Dendritic cell treated with granulocyte-macrophage colony-stimulating factor and Interleukin-4, amounts not matched to agents 40 ng/mL and 50 ng/mL, for 4 days (primary cell): ENCODE measurements around the gene GNB2.

Experiments
- H3K27ac Mint-ChIP-seq: one replicate; pipeline ENCODE4 v1.8.0; 2022; ENCODE audit warnings: mild to moderate bottlenecking, mixed read lengths
- H3K27me3 Mint-ChIP-seq: one replicate; pipeline ENCODE4 v1.8.0; 2022; ENCODE audit warnings: mild to moderate bottlenecking, mixed read lengths
- H3K36me3 Mint-ChIP-seq: one replicate; pipeline ENCODE4 v1.8.0; 2022; ENCODE audit warnings: low read depth, mixed read lengths
- H3K4me1 Mint-ChIP-seq: one replicate; pipeline ENCODE4 v1.8.0; 2022; ENCODE audit warnings: low read depth, mixed read lengths
- H3K4me3 Mint-ChIP-seq: one replicate; pipeline ENCODE4 v1.8.0; 2022; ENCODE audit warnings: mild to moderate bottlenecking, moderate library complexity, mixed read lengths
- H3K9me3 Mint-ChIP-seq: one replicate; pipeline ENCODE4 v1.8.0; 2022; ENCODE audit warnings: mixed read lengths
- intact Hi-C: fragments of 100-400 bp; cut with micrococcal nuclease; formaldehyde crosslinking; loops from one replicate; pipeline ENCODE4 v1.15.0; 2022

GNB2 gene

GRCh38 chr7:100673302-100673941 lies at the start of gene GNB2:
TSS of gene GNB2 (plus strand) at chr7:100673740. CDS start at chr7:100676266, 2,526 bp downstream.
- peak within 1 kb of the TSS; percentile 91 for H3K4me3 Mint-ChIP-seq
- intact Hi-C loops, result loop anchor here (1.0 to 10.0 kb wide), 3 partner anchors 40 to 246 kb away; partner anchors contain the start of genes FBXO24, LRCH4, MEPCE and ZCWPW1
- peaks cover 44% of the 10 kb centered on the region for H3K36me3 Mint-ChIP-seq
- H3K4me1 Mint-ChIP-seq, result peaks cover 24% of the 10 kb centered on the region
- H3K27ac Mint-ChIP-seq, result peak within 1 kb of the TSS; percentile 96
- no peaks in the 10 kb centered on the region for H3K9me3 Mint-ChIP-seq
- H3K27me3 Mint-ChIP-seq, result peaks cover 8% of the 10 kb centered on the region

GRCh38 chr7:100623951-100624824 lies 49.4 kb upstream of the GNB2 start:
- peaks cover 33% of the 10 kb centered on the region for H3K4me1 Mint-ChIP-seq
- no peaks in the 10 kb centered on the region for H3K9me3 Mint-ChIP-seq
- H3K27ac Mint-ChIP-seq, result peak overlapping the region; percentile 34
- intact Hi-C loops, result no loop called here
- H3K36me3 Mint-ChIP-seq, result no peaks in the 10 kb centered on the region
- H3K4me3 Mint-ChIP-seq, result peak overlapping the region; percentile 7
- H3K27me3 Mint-ChIP-seq, result peaks cover 26% of the 10 kb centered on the region

GRCh38 chr7:100626055-100626454 lies 47.5 kb upstream of the GNB2 start:
- Mint-ChIP-seq H3K27me3 (peaks cover 30% of the 10 kb centered on the region), H3K4me3 (no peak overlapping the region), H3K4me1 (peaks cover 33% of the 10 kb centered on the region), H3K27ac (no peak overlapping the region), H3K9me3 (no peaks in the 10 kb centered on the region), H3K36me3 (no peaks in the 10 kb centered on the region)
- intact Hi-C loops, result loop anchor here (2.0 kb wide), 1 partner anchor 13 kb away; the partner anchor contains the start of gene MOSPD3

GRCh38 chr7:100626530-100627237 lies 46.9 kb upstream of the GNB2 start:
- Mint-ChIP-seq H3K4me1 (peaks cover 33% of the 10 kb centered on the region), H3K27ac (no peak overlapping the region), H3K27me3 (peaks cover 31% of the 10 kb centered on the region), H3K36me3 (no peaks in the 10 kb centered on the region), H3K9me3 (no peaks in the 10 kb centered on the region), H3K4me3 (peak overlapping the region; percentile 63)
- intact Hi-C loops, result loop anchor here (2.0 kb wide), 1 partner anchor 14 kb away; the partner anchor contains the start of gene MOSPD3

- Mint-ChIP-seq H3K4me1 (peaks cover 33% of the 10 kb centered on the region), H3K4me3 (peak overlapping the region; percentile 50), H3K36me3 (no peaks in the 10 kb centered on the region), H3K27ac (no peak overlapping the region), H3K27me3 (peaks cover 34% of the 10 kb centered on the region), H3K9me3 (no peaks in the 10 kb centered on the region)
- intact Hi-C loops, result loop anchor here (2.0 kb wide), 1 partner anchor 14 kb away; the partner anchor contains the start of gene MOSPD3
These were observed 46.3 kb upstream of the GNB2 start for GRCh38 chr7:100627238-100627549.

GRCh38 chr7:100629117-100629716 lies 44.3 kb upstream of the GNB2 start:
- H3K4me1 Mint-ChIP-seq, result peaks cover 40% of the 10 kb centered on the region
- H3K4me3 Mint-ChIP-seq, result no peak overlapping the region
- H3K9me3 Mint-ChIP-seq, result no peaks in the 10 kb centered on the region
- intact Hi-C loops, result no loop called here
- H3K36me3 Mint-ChIP-seq, result no peaks in the 10 kb centered on the region
- no peak overlapping the region for H3K27ac Mint-ChIP-seq
- peaks cover 44% of the 10 kb centered on the region for H3K27me3 Mint-ChIP-seq

GRCh38 chr7:100630066-100630465 lies 43.5 kb upstream of the GNB2 start:
- H3K27me3 Mint-ChIP-seq, result peaks cover 51% of the 10 kb centered on the region
- intact Hi-C loops, result loop anchor here (5.0 kb wide), 1 partner anchor 62 kb away; the partner anchor contains the start of gene GIGYF1
- no peak overlapping the region for H3K4me3 Mint-ChIP-seq
- H3K9me3 Mint-ChIP-seq, result no peaks in the 10 kb centered on the region
- H3K4me1 Mint-ChIP-seq, result peaks cover 39% of the 10 kb centered on the region
- no peaks in the 10 kb centered on the region for H3K36me3 Mint-ChIP-seq
- peak overlapping the region; percentile 31 for H3K27ac Mint-ChIP-seq

- Mint-ChIP-seq H3K4me3 (peak overlapping the region; percentile 87), H3K36me3 (no peaks in the 10 kb centered on the region), H3K27me3 (peaks cover 36% of the 10 kb centered on the region), H3K9me3 (no peaks in the 10 kb centered on the region), H3K4me1 (peaks cover 18% of the 10 kb centered on the region), H3K27ac (peak overlapping the region; percentile 86)
- intact Hi-C loops, result loop anchor here (1.0 to 5.0 kb wide), 2 partner anchors 40 to 59 kb away; partner anchors contain the start of genes GIGYF1 and GNB2
These were observed 40.4 kb upstream of the GNB2 start for GRCh38 chr7:100632951-100633717.

GRCh38 chr7:100639995-100640516 lies 33.5 kb upstream of the GNB2 start:
- intact Hi-C loops, result no loop called here
- no peaks in the 10 kb centered on the region for H3K36me3 Mint-ChIP-seq
- H3K4me3 Mint-ChIP-seq, result no peak overlapping the region
- H3K27me3 Mint-ChIP-seq, result peaks cover 23% of the 10 kb centered on the region
- H3K27ac Mint-ChIP-seq, result no peak overlapping the region
- H3K9me3 Mint-ChIP-seq, result no peaks in the 10 kb centered on the region
- H3K4me1 Mint-ChIP-seq, result no peaks in the 10 kb centered on the region

GRCh38 chr7:100640517-100641440 lies 32.8 kb upstream of the GNB2 start:
- intact Hi-C loops, result no loop called here
- no peaks in the 10 kb centered on the region for H3K9me3 Mint-ChIP-seq
- no peak overlapping the region for H3K4me3 Mint-ChIP-seq
- H3K4me1 Mint-ChIP-seq, result no peaks in the 10 kb centered on the region
- H3K27me3 Mint-ChIP-seq, result peaks cover 29% of the 10 kb centered on the region
- H3K27ac Mint-ChIP-seq, result no peak overlapping the region
- no peaks in the 10 kb centered on the region for H3K36me3 Mint-ChIP-seq

- no peak within 1 kb of the TSS for H3K4me3 Mint-ChIP-seq
- no peaks in the 10 kb centered on the region for H3K4me1 Mint-ChIP-seq
- no peaks in the 10 kb centered on the region for H3K36me3 Mint-ChIP-seq
- H3K27me3 Mint-ChIP-seq, result peaks cover 33% of the 10 kb centered on the region
- intact Hi-C loops, result no loop called here
- no peaks in the 10 kb centered on the region for H3K9me3 Mint-ChIP-seq
- no peak within 1 kb of the TSS for H3K27ac Mint-ChIP-seq
These were observed 32.1 kb upstream of the GNB2 start, which contains the start of gene TFR2 for GRCh38 chr7:100641463-100641859. TSS of gene TFR2 (minus strand) at chr7:100641552. CDS start at chr7:100641509, 43 bp downstream.
